Astrocyte (in vitro differentiated cells and primary cell): ENCODE measurements around the gene WFDC11.

Source experiments
- EZH2 ChIP-seq: IDR thresholded peaks from 2 replicates; pipeline ENCODE4 v1.6.1; 2012; ENCODE audit warnings: mild to moderate bottlenecking, low read length, inconsistent platforms; ENCODE audit not compliant: insufficient read depth
- TF ChIP-seq, protein P1 (sequence below): IDR thresholded peaks from 2 replicates; pipeline ENCODE4 v1.5.1; 2011; ENCODE audit warnings: low read depth, mild to moderate bottlenecking, inconsistent platforms, low read length, moderate library complexity; ENCODE audit not compliant: insufficient read depth

DNA sequence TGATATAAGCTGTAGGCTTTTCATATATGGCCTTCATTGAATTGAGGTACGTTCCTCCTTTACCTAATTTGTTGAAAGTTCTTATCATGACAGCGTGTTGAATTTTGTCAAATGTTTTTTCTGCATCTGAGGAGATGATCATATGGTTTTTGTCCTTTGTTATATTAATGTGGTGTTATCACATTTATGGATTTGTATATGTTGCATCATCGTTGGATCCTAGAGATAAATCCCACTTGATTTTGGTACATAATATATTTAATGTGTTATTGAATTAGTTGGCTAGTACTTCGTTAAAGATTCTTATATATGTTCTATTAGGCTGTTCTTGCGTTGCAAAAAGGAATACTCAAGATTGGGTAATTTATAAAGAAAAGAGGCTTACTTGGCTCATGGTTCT is 30.4 kb downstream of the WFDC11 start:
- no peak for TF ChIP-seq EZH2
- TF ChIP-seq, protein P1, sequence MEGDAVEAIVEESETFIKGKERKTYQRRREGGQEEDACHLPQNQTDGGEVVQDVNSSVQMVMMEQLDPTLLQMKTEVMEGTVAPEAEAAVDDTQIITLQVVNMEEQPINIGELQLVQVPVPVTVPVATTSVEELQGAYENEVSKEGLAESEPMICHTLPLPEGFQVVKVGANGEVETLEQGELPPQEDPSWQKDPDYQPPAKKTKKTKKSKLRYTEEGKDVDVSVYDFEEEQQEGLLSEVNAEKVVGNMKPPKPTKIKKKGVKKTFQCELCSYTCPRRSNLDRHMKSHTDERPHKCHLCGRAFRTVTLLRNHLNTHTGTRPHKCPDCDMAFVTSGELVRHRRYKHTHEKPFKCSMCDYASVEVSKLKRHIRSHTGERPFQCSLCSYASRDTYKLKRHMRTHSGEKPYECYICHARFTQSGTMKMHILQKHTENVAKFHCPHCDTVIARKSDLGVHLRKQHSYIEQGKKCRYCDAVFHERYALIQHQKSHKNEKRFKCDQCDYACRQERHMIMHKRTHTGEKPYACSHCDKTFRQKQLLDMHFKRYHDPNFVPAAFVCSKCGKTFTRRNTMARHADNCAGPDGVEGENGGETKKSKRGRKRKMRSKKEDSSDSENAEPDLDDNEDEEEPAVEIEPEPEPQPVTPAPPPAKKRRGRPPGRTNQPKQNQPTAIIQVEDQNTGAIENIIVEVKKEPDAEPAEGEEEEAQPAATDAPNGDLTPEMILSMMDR = no peak
